ENCODE measurements around the gene KRT33B.
A peak's percentile ranks its signal among the peaks of the same experiment; 100 is the strongest.

The KRT33B gene

GRCh38 chr17:41413982-41414381 lies 44.4 kb upstream of the KRT33B start:
- 100% methylated on average over 1 of the region's 2 CpGs for WGBS (ENCODE audit: insufficient coverage)
- DNase-seq, result no peak
- Histone ChIP-seq H3K9me3 (ENCODE audit: control extremely low read depth in 1 of 5, control insufficient read depth in 4 of 5, insufficient read depth in 2 of 5, low read depth in 1 of 5, low read length in 4 of 5) (no peaks in the 10 kb centered on the region), H3K27ac (ENCODE audit: insufficient read depth in 1 of 2, low read depth in 1 of 2, low read length in 2 of 2, poor library complexity in 1 of 2, severe bottlenecking in 2 of 2) (no peak overlapping the region), H3K4me3 (ENCODE audit: control insufficient read depth in 1 of 7, extremely low read depth in 1 of 7, insufficient read depth in 4 of 7, low read depth in 2 of 7, low read length in 6 of 7) (no peak overlapping the region), H3K36me3 (ENCODE audit: control insufficient read depth in 4 of 4, insufficient read depth in 4 of 4, low read length in 3 of 4) (no peaks in the 10 kb centered on the region), H3K4me1 (ENCODE audit: control extremely low read depth in 1 of 4, control insufficient read depth in 4 of 4, insufficient read depth in 4 of 4, low read length in 3 of 4) (no peaks in the 10 kb centered on the region), H3K27me3 (replicated peaks in 2 of 5; ENCODE audit: control insufficient read depth in 4 of 5, insufficient read depth in 5 of 5, low read length in 4 of 5) (peaks cover 0 to 12% (median 0%) of the 10 kb centered on the region in 5 experiments)
- ChIA-PET POLR2A (no interaction called here), CTCF (interaction anchor here (1.1 kb wide), 1 partner anchor 9 kb away, joined by 3 read pairs; no protein-coding TSS in a partner anchor)

GRCh38 chr17:41413353-41413957 lies 43.8 kb upstream of the KRT33B start:
- ChIA-PET POLR2A (no interaction called here), CTCF (interaction anchor here (1.1 kb wide), 1 partner anchor 10 kb away, joined by 3 read pairs; no protein-coding TSS in a partner anchor)
- Histone ChIP-seq H3K4me3 (ENCODE audit: control insufficient read depth in 1 of 7, extremely low read depth in 1 of 7, insufficient read depth in 4 of 7, low read depth in 2 of 7, low read length in 6 of 7) (no peak overlapping the region), H3K27ac (ENCODE audit: insufficient read depth in 1 of 2, low read depth in 1 of 2, low read length in 2 of 2, poor library complexity in 1 of 2, severe bottlenecking in 2 of 2) (no peak overlapping the region), H3K4me1 (ENCODE audit: control extremely low read depth in 1 of 4, control insufficient read depth in 4 of 4, insufficient read depth in 4 of 4, low read length in 3 of 4) (no peaks in the 10 kb centered on the region), H3K27me3 (replicated peaks in 2 of 5; ENCODE audit: control insufficient read depth in 4 of 5, insufficient read depth in 5 of 5, low read length in 4 of 5) (peaks cover 0 to 12% (median 0%) of the 10 kb centered on the region in 5 experiments), H3K9me3 (ENCODE audit: control extremely low read depth in 1 of 5, control insufficient read depth in 4 of 5, insufficient read depth in 2 of 5, low read depth in 1 of 5, low read length in 4 of 5) (no peaks in the 10 kb centered on the region), H3K36me3 (ENCODE audit: control insufficient read depth in 4 of 4, insufficient read depth in 4 of 4, low read length in 3 of 4) (no peaks in the 10 kb centered on the region)
- 63% methylated on average over 4 of the region's 5 CpGs for WGBS (ENCODE audit: insufficient coverage)
- DNase-seq, result no peak

GRCh38 chr17:41411072-41411840 lies 41.6 kb upstream of the KRT33B start:
- WGBS (ENCODE audit: insufficient coverage), result 98% methylated on average over 20 of the region's 20 CpGs

GRCh38 chr17:41407226-41407625 lies 37.6 kb upstream of the KRT33B start:
- POLR2A ChIA-PET, result no interaction called here
- CTCF ChIA-PET, result no interaction called here

More at GRCh38 chr17:41411072-41411840, 41.6 kb upstream of the KRT33B start:
- Histone ChIP-seq H3K4me3 (ENCODE audit: control insufficient read depth in 1 of 7, extremely low read depth in 1 of 7, insufficient read depth in 4 of 7, low read depth in 2 of 7, low read length in 6 of 7) (no peak overlapping the region), H3K36me3 (ENCODE audit: control insufficient read depth in 4 of 4, insufficient read depth in 4 of 4, low read length in 3 of 4) (no peaks in the 10 kb centered on the region), H3K27me3 (replicated peaks in 2 of 5; ENCODE audit: control insufficient read depth in 4 of 5, insufficient read depth in 5 of 5, low read length in 4 of 5) (peaks cover 0 to 12% (median 0%) of the 10 kb centered on the region in 5 experiments), H3K9me3 (ENCODE audit: control extremely low read depth in 1 of 5, control insufficient read depth in 4 of 5, insufficient read depth in 2 of 5, low read depth in 1 of 5, low read length in 4 of 5) (no peaks in the 10 kb centered on the region), H3K27ac (ENCODE audit: insufficient read depth in 1 of 2, low read depth in 1 of 2, low read length in 2 of 2, poor library complexity in 1 of 2, severe bottlenecking in 2 of 2) (no peak overlapping the region), H3K4me1 (ENCODE audit: control extremely low read depth in 1 of 4, control insufficient read depth in 4 of 4, insufficient read depth in 4 of 4, low read length in 3 of 4) (no peaks in the 10 kb centered on the region)
- no peak for DNase-seq
- ChIA-PET CTCF (interaction anchor here (1.2 kb wide), 1 partner anchor 23 kb away, joined by 3 read pairs; no protein-coding TSS in a partner anchor), POLR2A (interaction anchor here (0.5 kb wide), 1 partner anchor 28 kb away, joined by 3 read pairs; no protein-coding TSS in a partner anchor)

GRCh38 chr17:41406205-41406604 lies 36.6 kb upstream of the KRT33B start:
- CTCF ChIA-PET, result no interaction called here
- Histone ChIP-seq H3K27me3 (replicated peaks in 2 of 5; ENCODE audit: control insufficient read depth in 4 of 5, insufficient read depth in 5 of 5, low read length in 4 of 5) (peaks cover 0 to 2% (median under 1%) of the 10 kb centered on the region in 5 experiments), H3K27ac (ENCODE audit: insufficient read depth in 1 of 2, low read depth in 1 of 2, low read length in 2 of 2, poor library complexity in 1 of 2, severe bottlenecking in 2 of 2) (no peak overlapping the region), H3K4me3 (ENCODE audit: control insufficient read depth in 1 of 7, extremely low read depth in 1 of 7, insufficient read depth in 4 of 7, low read depth in 2 of 7, low read length in 6 of 7) (no peak overlapping the region), H3K9me3 (ENCODE audit: control extremely low read depth in 1 of 5, control insufficient read depth in 4 of 5, insufficient read depth in 2 of 5, low read depth in 1 of 5, low read length in 4 of 5) (no peaks in the 10 kb centered on the region), H3K4me1 (ENCODE audit: control extremely low read depth in 1 of 4, control insufficient read depth in 4 of 4, insufficient read depth in 4 of 4, low read length in 3 of 4) (no peaks in the 10 kb centered on the region), H3K36me3 (ENCODE audit: control insufficient read depth in 4 of 4, insufficient read depth in 4 of 4, low read length in 3 of 4) (no peaks in the 10 kb centered on the region)
- 83% methylated on average over 2 of the region's 5 CpGs for WGBS (ENCODE audit: insufficient coverage)
- DNase-seq, result no peak
- POLR2A ChIA-PET, result no interaction called here

More at GRCh38 chr17:41407226-41407625, 37.6 kb upstream of the KRT33B start:
- peaks cover 0 to 5% (median 0%) of the 10 kb centered on the region in 5 experiments for H3K27me3 ChIP-seq (replicated peaks in 2 of 5; ENCODE audit: control insufficient read depth in 4 of 5, insufficient read depth in 5 of 5, low read length in 4 of 5)
- WGBS (ENCODE audit: insufficient coverage), result 98% methylated on average over 8 of the region's 10 CpGs
- no peaks in the 10 kb centered on the region for H3K36me3 ChIP-seq (ENCODE audit: control insufficient read depth in 4 of 4, insufficient read depth in 4 of 4, low read length in 3 of 4)
- DNase-seq, result no peak
- H3K4me3 ChIP-seq (ENCODE audit: control insufficient read depth in 1 of 7, extremely low read depth in 1 of 7, insufficient read depth in 4 of 7, low read depth in 2 of 7, low read length in 6 of 7), result no peak overlapping the region
- no peaks in the 10 kb centered on the region for H3K9me3 ChIP-seq (ENCODE audit: control extremely low read depth in 1 of 5, control insufficient read depth in 4 of 5, insufficient read depth in 2 of 5, low read depth in 1 of 5, low read length in 4 of 5)
- no peak overlapping the region for H3K27ac ChIP-seq (ENCODE audit: insufficient read depth in 1 of 2, low read depth in 1 of 2, low read length in 2 of 2, poor library complexity in 1 of 2, severe bottlenecking in 2 of 2)
- no peaks in the 10 kb centered on the region for H3K4me1 ChIP-seq (ENCODE audit: control extremely low read depth in 1 of 4, control insufficient read depth in 4 of 4, insufficient read depth in 4 of 4, low read length in 3 of 4)

GRCh38 chr17:41404024-41404671 lies 34.5 kb upstream of the KRT33B start:
- H3K27ac ChIP-seq (ENCODE audit: insufficient read depth in 1 of 2, low read depth in 1 of 2, low read length in 2 of 2, poor library complexity in 1 of 2, severe bottlenecking in 2 of 2), result no peak overlapping the region
- DNase-seq, result peak in 2 of 3 donors; percentile 33 to 41
- H3K4me1 ChIP-seq (ENCODE audit: control extremely low read depth in 1 of 4, control insufficient read depth in 4 of 4, insufficient read depth in 4 of 4, low read length in 3 of 4), result no peaks in the 10 kb centered on the region

More at GRCh38 chr17:41404024-41404671, 34.5 kb upstream of the KRT33B start:
- H3K27me3 ChIP-seq (replicated peaks in 2 of 5; ENCODE audit: control insufficient read depth in 4 of 5, insufficient read depth in 5 of 5, low read length in 4 of 5), result peaks cover 0 to 2% (median 0%) of the 10 kb centered on the region in 5 experiments
- POLR2A ChIA-PET, result no interaction called here
- 93% methylated on average over 7 of the region's 7 CpGs for WGBS (ENCODE audit: insufficient coverage)
- no peaks in the 10 kb centered on the region for H3K9me3 ChIP-seq (ENCODE audit: control extremely low read depth in 1 of 5, control insufficient read depth in 4 of 5, insufficient read depth in 2 of 5, low read depth in 1 of 5, low read length in 4 of 5)
- no peaks in the 10 kb centered on the region for H3K36me3 ChIP-seq (ENCODE audit: control insufficient read depth in 4 of 4, insufficient read depth in 4 of 4, low read length in 3 of 4)
- H3K4me3 ChIP-seq (ENCODE audit: control insufficient read depth in 1 of 7, extremely low read depth in 1 of 7, insufficient read depth in 4 of 7, low read depth in 2 of 7, low read length in 6 of 7), result no peak overlapping the region
- CTCF ChIA-PET, result interaction anchor here (0.7 kb wide), 1 partner anchor 44 kb away, joined by 3 read pairs; no protein-coding TSS in a partner anchor
